ENCODE data around the gene ZNF440.
"Not testable (repeated sequence)": the region's sequence is repeated elsewhere in the genome, so short reads cannot be mapped to it uniquely, and the experiment has no call there.

ZNF440 gene

DNA sequence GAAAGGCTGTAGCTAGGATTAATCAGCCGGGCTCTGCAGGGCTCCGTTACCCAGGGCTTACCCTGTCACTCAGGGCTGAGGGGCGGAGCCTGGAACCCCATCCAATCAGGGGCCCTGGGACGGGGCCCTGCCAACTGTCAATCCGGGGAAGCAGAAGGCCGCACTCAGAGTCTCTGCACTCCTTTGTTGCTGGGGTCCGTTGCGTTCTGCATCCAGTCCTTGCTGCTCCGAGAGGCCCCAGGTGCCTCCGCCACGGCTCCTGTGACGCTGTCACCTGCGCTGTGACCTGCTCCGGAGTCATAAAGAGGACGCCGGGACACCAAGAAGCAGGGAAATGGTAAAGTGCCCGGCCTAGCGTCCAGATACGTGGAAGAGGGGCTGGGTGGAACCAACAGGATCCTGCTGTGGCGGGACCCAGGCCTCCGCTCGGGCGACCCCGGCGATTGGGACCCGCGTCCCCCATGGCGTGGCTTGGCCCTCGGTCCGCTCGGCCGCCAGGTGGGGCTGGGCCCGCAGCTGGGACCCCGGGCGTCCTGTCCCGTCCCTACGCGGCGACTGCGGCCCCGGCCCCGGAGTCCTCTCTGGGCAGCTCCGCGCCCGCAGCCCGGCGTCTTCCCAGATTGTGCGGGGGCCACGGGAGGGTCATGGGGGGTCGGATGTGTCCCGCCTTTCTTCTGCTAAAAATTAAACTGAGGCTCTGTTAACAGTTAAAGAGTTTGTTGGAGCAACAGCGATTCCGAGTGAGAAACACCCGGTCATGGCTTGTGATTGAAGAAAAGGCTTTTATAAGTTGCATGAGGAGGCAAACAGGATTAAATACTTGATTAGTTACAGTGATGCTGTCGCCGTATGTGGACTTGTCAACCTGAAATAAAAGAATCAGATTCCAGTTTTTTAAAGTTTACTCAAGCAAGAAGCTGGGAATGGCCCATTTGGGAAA lies 15.4 kb upstream of the ZNF440 start, which contains the start of gene ZNF491:
Gene ZNF491, plus strand, starts transcription at position 133 of the 940 bp plus-strand sequence. CDS start 7,431 bp downstream, outside the sequence.
- peak within 1 kb of the TSS; percentile 47 for H3K4me3 ChIP-seq (replicated peaks; ENCODE audit: low read depth, low read length)
- TF ChIP-seq, protein P1, sequence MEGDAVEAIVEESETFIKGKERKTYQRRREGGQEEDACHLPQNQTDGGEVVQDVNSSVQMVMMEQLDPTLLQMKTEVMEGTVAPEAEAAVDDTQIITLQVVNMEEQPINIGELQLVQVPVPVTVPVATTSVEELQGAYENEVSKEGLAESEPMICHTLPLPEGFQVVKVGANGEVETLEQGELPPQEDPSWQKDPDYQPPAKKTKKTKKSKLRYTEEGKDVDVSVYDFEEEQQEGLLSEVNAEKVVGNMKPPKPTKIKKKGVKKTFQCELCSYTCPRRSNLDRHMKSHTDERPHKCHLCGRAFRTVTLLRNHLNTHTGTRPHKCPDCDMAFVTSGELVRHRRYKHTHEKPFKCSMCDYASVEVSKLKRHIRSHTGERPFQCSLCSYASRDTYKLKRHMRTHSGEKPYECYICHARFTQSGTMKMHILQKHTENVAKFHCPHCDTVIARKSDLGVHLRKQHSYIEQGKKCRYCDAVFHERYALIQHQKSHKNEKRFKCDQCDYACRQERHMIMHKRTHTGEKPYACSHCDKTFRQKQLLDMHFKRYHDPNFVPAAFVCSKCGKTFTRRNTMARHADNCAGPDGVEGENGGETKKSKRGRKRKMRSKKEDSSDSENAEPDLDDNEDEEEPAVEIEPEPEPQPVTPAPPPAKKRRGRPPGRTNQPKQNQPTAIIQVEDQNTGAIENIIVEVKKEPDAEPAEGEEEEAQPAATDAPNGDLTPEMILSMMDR (IDR thresholded peaks at IDR 0.05; ENCODE audit: low read depth, low read length, missing control alignments), result no peak
- DNase-seq (ENCODE audit: extremely low read depth, low read depth), result peak; percentile 42

DNA sequence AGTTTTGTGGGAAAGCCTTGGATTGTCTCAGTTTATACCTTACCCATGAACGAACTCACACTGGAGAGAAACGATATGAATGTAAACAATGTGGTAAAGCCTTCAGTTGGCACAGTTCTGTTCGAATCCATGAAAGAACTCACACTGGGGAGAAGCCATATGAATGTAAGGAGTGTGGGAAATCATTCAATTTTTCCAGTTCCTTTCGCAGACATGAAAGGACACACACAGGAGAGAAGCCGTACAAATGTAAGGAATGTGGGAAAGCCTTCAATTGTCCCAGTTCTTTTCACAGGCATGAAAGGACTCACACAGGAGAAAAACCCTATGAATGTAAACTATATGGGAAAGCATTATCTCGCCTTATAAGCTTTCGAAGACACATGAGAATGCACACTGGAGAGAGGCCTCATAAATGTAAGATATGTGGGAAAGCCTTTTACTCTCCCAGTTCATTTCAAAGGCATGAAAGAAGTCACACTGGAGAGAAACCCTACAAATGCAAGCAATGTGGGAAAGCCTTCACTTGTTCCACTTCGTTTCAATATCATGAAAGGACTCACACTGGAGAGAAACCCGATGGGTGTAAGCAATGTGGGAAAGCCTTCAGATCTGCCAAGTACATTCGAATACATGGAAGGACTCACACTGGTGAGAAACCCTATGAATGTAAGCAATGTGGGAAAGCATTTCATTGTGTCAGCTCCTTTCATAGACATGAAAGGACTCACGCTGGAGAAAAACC lies 7.5 kb upstream of the ZNF440 start:
- DNase-seq (ENCODE audit: extremely low read depth, low read depth), result no peak
- H3K4me3 ChIP-seq (replicated peaks; ENCODE audit: low read depth, low read length), result no peak overlapping the region
- TF ChIP-seq, protein P1 (IDR thresholded peaks at IDR 0.05; ENCODE audit: low read depth, low read length, missing control alignments), result no peak

DNA sequence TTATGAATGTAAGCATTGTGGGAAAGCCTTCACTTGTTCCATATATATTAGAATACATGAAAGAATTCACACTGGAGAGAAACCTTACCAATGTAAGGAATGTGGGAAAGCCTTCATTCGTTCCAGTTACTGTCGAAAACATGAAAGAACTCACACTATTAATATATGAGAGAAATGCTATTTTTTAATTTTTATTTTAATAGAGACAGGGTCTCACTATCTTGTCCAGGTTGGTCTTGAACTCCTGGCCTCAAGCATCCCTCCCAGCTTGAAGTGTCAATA lies 7.0 kb upstream of the ZNF440 start:
- no peak overlapping the region for H3K4me3 ChIP-seq (replicated peaks; ENCODE audit: low read depth, low read length)
- TF ChIP-seq, protein P1 (IDR thresholded peaks at IDR 0.05; ENCODE audit: low read depth, low read length, missing control alignments), result no peak
- DNase-seq (ENCODE audit: extremely low read depth, low read depth), result no peak

DNA sequence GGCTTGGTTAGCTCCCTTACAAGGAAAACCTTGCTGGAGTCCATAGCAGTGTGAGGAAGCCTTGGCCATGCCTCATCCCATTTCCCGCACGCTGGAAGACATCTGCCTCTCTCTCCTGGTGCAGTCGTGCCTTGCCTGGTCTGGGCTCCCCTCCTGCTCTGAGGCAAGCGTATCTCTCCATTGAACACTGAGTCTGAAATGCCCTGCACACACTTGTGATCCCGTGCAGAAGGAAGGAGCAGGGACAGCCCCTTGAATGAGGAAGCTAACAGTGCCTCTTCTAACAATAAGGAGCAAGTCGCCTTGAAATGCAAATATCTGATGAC lies 407 bp upstream of the ZNF440 start:
- no peak for DNase-seq (ENCODE audit: extremely low read depth, low read depth)
- H3K4me3 ChIP-seq (replicated peaks; ENCODE audit: low read depth, low read length), result peak overlapping the region; percentile 65
- TF ChIP-seq, protein P1 (IDR thresholded peaks at IDR 0.05; ENCODE audit: low read depth, low read length, missing control alignments), result no peak

DNA sequence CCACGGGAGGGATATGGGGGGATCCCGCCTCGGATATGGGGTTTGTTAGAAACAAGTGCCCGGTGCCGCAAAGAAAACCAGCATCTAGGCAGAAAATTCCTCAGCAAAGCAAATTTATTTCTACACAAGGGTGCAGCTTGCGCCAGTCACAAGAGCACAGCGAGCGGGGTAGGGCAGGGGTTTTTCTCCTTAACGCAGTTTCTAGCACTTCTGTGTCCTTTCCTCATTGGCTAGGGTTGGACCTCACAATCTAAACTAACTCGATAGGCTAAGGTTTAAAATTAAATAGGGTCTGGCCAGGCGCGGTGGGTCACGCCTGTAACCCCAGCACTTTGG lies 595 bp downstream of the ZNF440 start:
- TF ChIP-seq, protein P1 (IDR thresholded peaks at IDR 0.05; ENCODE audit: low read depth, low read length, missing control alignments), result no peak
- no peak for DNase-seq (ENCODE audit: extremely low read depth, low read depth)

DNA sequence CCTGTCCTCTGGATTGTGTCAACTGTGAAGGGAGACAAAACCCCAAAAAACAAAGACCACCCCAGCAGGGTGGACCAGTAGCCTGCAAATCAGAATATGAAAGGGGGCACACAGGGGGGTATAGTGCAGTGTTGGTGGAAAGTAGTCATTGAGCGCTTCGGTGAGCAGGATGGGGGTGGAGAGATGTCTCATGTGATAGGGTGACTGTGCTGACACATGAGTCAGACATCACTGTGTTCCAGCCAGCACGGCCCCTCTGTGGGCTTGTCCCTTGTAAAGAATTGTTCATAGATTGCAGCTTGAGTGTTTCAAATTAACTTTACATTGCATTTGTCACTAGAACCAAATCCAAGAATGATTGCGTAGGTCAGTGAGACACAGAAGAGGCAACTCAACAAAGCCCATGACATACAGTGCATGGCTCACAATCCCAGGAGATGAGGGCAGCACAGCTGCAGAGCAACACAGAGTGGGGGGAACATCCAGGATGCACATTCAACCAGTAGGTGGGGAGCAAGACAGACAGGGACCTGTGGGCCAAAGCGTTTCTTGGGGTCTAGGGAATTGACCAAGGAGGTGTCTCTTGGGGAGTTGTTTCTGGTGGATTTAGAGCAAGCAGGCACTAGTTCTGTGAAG lies 7.5 kb downstream of the ZNF440 start:
- DNase-seq (ENCODE audit: extremely low read depth, low read depth), result no peak
- TF ChIP-seq, protein P1 (IDR thresholded peaks at IDR 0.05; ENCODE audit: low read depth, low read length, missing control alignments), result no peak
- no peak overlapping the region for H3K4me3 ChIP-seq (replicated peaks; ENCODE audit: low read depth, low read length)

More for the DNA sequence above, 595 bp downstream of the ZNF440 start:
- H3K4me3 ChIP-seq (replicated peaks; ENCODE audit: low read depth, low read length), result peak overlapping the region; percentile 65

DNA sequence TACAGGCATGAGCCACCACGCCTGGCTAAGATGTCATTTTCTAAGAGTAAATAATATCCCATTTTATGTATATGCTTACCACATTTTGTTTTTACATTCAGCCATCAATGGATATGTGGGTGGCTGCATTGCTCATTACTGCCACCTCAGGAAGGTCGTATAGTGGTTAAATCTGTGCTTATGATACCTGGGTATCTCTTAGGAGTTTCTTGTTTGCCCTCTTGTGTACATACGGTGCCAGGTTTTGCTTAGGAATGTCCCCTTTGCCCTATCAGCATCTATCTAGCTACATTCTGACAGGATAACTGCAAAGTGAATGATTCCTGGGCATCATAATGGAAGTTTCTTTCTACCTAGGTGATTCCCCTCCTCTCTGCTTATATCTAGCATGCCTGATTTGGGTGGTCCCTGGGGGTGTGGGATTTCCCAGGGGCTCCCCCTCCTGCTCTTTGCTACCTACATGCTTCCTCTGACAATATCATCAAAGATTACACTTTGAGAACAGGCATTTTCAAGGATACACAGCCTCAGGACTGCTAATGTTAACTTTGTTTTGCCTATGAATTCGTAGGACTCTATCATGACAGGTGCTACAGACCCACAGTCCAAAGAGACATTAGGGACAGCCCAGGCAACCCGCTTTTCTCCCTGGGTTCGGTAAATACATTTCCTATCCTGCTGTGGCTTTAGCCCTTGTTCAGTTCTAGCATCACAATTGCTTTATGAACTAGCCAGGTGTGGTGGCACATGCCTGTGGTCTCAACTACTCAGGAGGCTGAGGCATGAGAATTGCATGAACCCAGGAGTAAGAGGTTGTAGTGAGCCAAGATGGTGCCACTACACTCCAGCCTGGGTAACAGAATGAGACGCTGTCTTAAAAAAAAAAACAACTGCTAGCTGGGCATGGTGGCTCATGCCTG lies 15.1 kb downstream of the ZNF440 start:
- DNase-seq (ENCODE audit: extremely low read depth, low read depth); H3K4me3 ChIP-seq (replicated peaks; ENCODE audit: low read depth, low read length): not testable (repeated sequence)
